H1 (cell line): Measurements from ENCODE around the gene CDRT4. TPM values are rescaled to one million over a fixed set of nuclear protein-coding genes. Genes with fewer than 3 reads are reported as not detected.

Source experiments
- CTCF ChIA-PET: fragments of 300-600 bp; sonication (Branson Sonifier 250); formaldehyde crosslinking; loops from one replicate; lab custom pipeline; 2021; ENCODE audit not compliant: partially characterized antibody; lab: Charles Lee
- POLR2A ChIA-PET: fragments of 300-600 bp; sonication (Branson Sonifier 250); formaldehyde crosslinking; loops from one replicate; lab custom pipeline; 2021; ENCODE audit warnings: inconsistent platforms; ENCODE audit not compliant: partially characterized antibody; lab: Charles Lee
- DNase-seq, 2 experiments: peaks; one replicate each; pipeline versions ENCODE4 v3.0.0 to v3.0.0-alpha.2; 2010 to 2022; ENCODE audit warnings: low spot score in 2 of 2, low read depth in 1 of 2, mixed read lengths in 1 of 2
- FAIRE-seq: peaks from 2 replicates; lab custom pipeline; 2011; peaks lifted over from hg19 to GRCh38; lab: Jason Lieb, UNC
- H2AFZ ChIP-seq: 2 replicates; pipeline ENCODE4 v1.8.1; 2012; ENCODE audit warnings: low read length, inconsistent platforms
- H2AK5ac ChIP-seq: 2 replicates; pipeline ENCODE4 v1.6.1; 2013; ENCODE audit warnings: low read depth, low read length
- H2BK120ac ChIP-seq: replicated peaks from 2 replicates; pipeline ENCODE3; 2013; ENCODE audit warnings: low read depth, low read length, inconsistent platforms
- H2BK12ac ChIP-seq: 2 replicates; pipeline ENCODE4 v1.6.1; 2013; ENCODE audit warnings: low read depth, low read length
- H2BK15ac ChIP-seq: 2 replicates; pipeline ENCODE4 v1.6.1; 2013; ENCODE audit warnings: low read length
- H2BK20ac ChIP-seq: 2 replicates; pipeline ENCODE4 v1.6.1; 2013; ENCODE audit warnings: low read length
- H2BK5ac ChIP-seq: 2 replicates; pipeline ENCODE4 v1.6.1; 2013; ENCODE audit warnings: low read depth, low read length
- H3K14ac ChIP-seq: 2 replicates; pipeline ENCODE4 v1.6.1; 2013; ENCODE audit warnings: inconsistent platforms; ENCODE audit not compliant: insufficient read length
- H3K18ac ChIP-seq: 2 replicates; pipeline ENCODE4 v1.6.1; 2013; ENCODE audit warnings: low read length; ENCODE audit errors: extremely low read depth
- H3K23ac ChIP-seq: 2 replicates; pipeline ENCODE4 v1.6.1; 2013; ENCODE audit warnings: inconsistent platforms; ENCODE audit not compliant: insufficient read length
- H3K23me2 ChIP-seq: 2 replicates; pipeline ENCODE4 v1.6.1; 2013; ENCODE audit warnings: low read depth, low read length
- H3K27ac ChIP-seq: 2 replicates; pipeline ENCODE4 v1.6.1; 2011; ENCODE audit warnings: low read depth, low read length, inconsistent platforms
- H3K27me3 ChIP-seq, 4 experiments: replicated peaks in 1 of 4; 1 replicate in 1 of 4; 2 replicates in 3 of 4; pipeline versions ENCODE4 v1.6.1 to v1.8.1; 2011 to 2013; ENCODE audit warnings: low read length in 3 of 4, mild to moderate bottlenecking in 3 of 4, inconsistent platforms in 2 of 4, mixed read lengths in 2 of 4, moderate library complexity in 1 of 4; ENCODE audit not compliant: control insufficient read depth in 3 of 4, insufficient read depth in 3 of 4; ENCODE audit errors: extremely low read depth in 1 of 4
- H3K36me3 ChIP-seq, 4 experiments: 2 replicates each; pipeline versions ENCODE4 v1.6.1 to v1.8.1; 2011 to 2013; ENCODE audit warnings: mild to moderate bottlenecking in 4 of 4, low read length in 3 of 4, moderate library complexity in 2 of 4, control low read depth in 1 of 4, inconsistent platforms in 1 of 4; ENCODE audit not compliant: insufficient read depth in 4 of 4, control insufficient read depth in 2 of 4
- H3K4ac ChIP-seq: replicated peaks from 2 replicates; pipeline ENCODE3; 2013; ENCODE audit warnings: low read length, low read depth, mixed read lengths, inconsistent platforms; ENCODE audit not compliant: insufficient read length
- H3K4me1 ChIP-seq, 4 experiments: replicated peaks in 1 of 4; 1 replicate in 1 of 4; 2 replicates in 3 of 4; pipeline versions ENCODE4 v1.6.1 to v1.8.1; 2011 to 2013; ENCODE audit warnings: low read length in 3 of 4, inconsistent platforms in 2 of 4, mixed read lengths in 1 of 4; ENCODE audit not compliant: insufficient read depth in 4 of 4, control insufficient read depth in 3 of 4
- H3K4me2 ChIP-seq, 2 experiments: 2 replicates each; pipeline versions ENCODE4 v1.6.1 to v1.8.1; 2011 to 2013; ENCODE audit warnings: low read depth in 2 of 2, low read length in 2 of 2, control low read depth in 1 of 2, inconsistent platforms in 1 of 2, mild to moderate bottlenecking in 1 of 2; ENCODE audit not compliant: insufficient read depth in 1 of 2
- H3K4me3 ChIP-seq, 4 experiments: fragments of 200-600, 300-600 bp in 1 of 4; sonication (generic), shearing (Covaris generic), sonication (Bioruptor Twin) in 1 of 4; 2 replicates each; pipeline versions ENCODE4 v1.5.1 to v1.8.1; 2011 to 2016; ENCODE audit warnings: low read length in 4 of 4, low read depth in 3 of 4, control low read depth in 2 of 4, inconsistent platforms in 2 of 4, mild to moderate bottlenecking in 2 of 4, mixed read lengths in 1 of 4, moderate library complexity in 1 of 4; ENCODE audit not compliant: insufficient read depth in 2 of 4; ENCODE audit errors: extremely low read depth in 1 of 4
- H3K56ac ChIP-seq: replicated peaks from 2 replicates; pipeline ENCODE3; 2013; ENCODE audit warnings: low read depth, mild to moderate bottlenecking, mixed read lengths, low read length, inconsistent platforms; ENCODE audit not compliant: insufficient read length
- H3K79me1 ChIP-seq: 2 replicates; pipeline ENCODE4 v1.6.1; 2013; ENCODE audit warnings: low read depth, low read length, control low read depth
- H3K79me2 ChIP-seq, 2 experiments: 2 replicates each; pipeline versions ENCODE4 v1.6.1 to v1.8.1; 2012 to 2013; ENCODE audit warnings: low read length in 2 of 2, mild to moderate bottlenecking in 2 of 2, inconsistent platforms in 1 of 2; ENCODE audit not compliant: insufficient read depth in 2 of 2, control insufficient read depth in 1 of 2
- H3K9ac ChIP-seq, 4 experiments: replicated peaks in 1 of 4; 1 replicate in 1 of 4; 2 replicates in 3 of 4; pipeline versions ENCODE4 v1.6.1 to v1.8.1; 2011 to 2013; ENCODE audit warnings: low read depth in 3 of 4, low read length in 3 of 4, control low read depth in 2 of 4, mild to moderate bottlenecking in 2 of 4, moderate library complexity in 2 of 4, inconsistent platforms in 1 of 4; ENCODE audit errors: extremely low read depth in 1 of 4
- H3K9me3 ChIP-seq, 2 experiments: 2 replicates each; pipeline versions ENCODE4 v1.6.1 to v1.8.1; 2012 to 2013; ENCODE audit warnings: mild to moderate bottlenecking in 2 of 2, moderate library complexity in 2 of 2, control low read depth in 1 of 2, inconsistent platforms in 1 of 2, low read depth in 1 of 2, low read length in 1 of 2, mixed read lengths in 1 of 2; ENCODE audit not compliant: insufficient read depth in 2 of 2
- H4K20me1 ChIP-seq, 2 experiments: replicated peaks in 1 of 2; 2 replicates each; pipeline versions ENCODE3 to v1.8.1; 2011 to 2013; ENCODE audit warnings: inconsistent platforms in 2 of 2, low read length in 2 of 2, mild to moderate bottlenecking in 1 of 2; ENCODE audit not compliant: insufficient read depth in 2 of 2, control insufficient read depth in 1 of 2
- H4K5ac ChIP-seq: 2 replicates; pipeline ENCODE4 v1.6.1; 2013; ENCODE audit warnings: low read length, low read depth, mixed read lengths, inconsistent platforms; ENCODE audit not compliant: insufficient read length
- H4K8ac ChIP-seq: 2 replicates; pipeline ENCODE4 v1.8.0; 2013; ENCODE audit warnings: mild to moderate bottlenecking, moderate library complexity, low read length, inconsistent platforms; ENCODE audit not compliant: insufficient read depth; ENCODE audit errors: extremely low read depth
- H4K91ac ChIP-seq: replicated peaks from 2 replicates; pipeline ENCODE3; 2013; ENCODE audit warnings: low read length, mixed read lengths, inconsistent platforms; ENCODE audit not compliant: insufficient read length
- ATF2 ChIP-seq: IDR thresholded peaks from 2 replicates; pipeline ENCODE4 v1.6.1; 2012; ENCODE audit warnings: low read length, inconsistent platforms
- CHD2 ChIP-seq: IDR thresholded peaks from 2 replicates; pipeline ENCODE4 v1.6.1; 2012; ENCODE audit warnings: low read length, improper control_type of control experiment
- CTBP2 ChIP-seq: IDR thresholded peaks from 2 replicates; pipeline ENCODE4 v1.7.0; 2011; ENCODE audit warnings: borderline replicate concordance, mild to moderate bottlenecking, moderate library complexity, mixed read lengths, low read length; ENCODE audit not compliant: insufficient read depth, insufficient read length
- EZH2 ChIP-seq: fragments of 200-600 bp; sonication (generic); IDR thresholded peaks from 2 replicates; pipeline ENCODE4 v1.7.1; 2012; ENCODE audit warnings: low read depth, mild to moderate bottlenecking, moderate library complexity, low read length, inconsistent platforms; ENCODE audit not compliant: severe bottlenecking
- FOSL1 ChIP-seq: IDR thresholded peaks from 2 replicates; pipeline ENCODE4 v1.6.1; 2011; ENCODE audit warnings: mild to moderate bottlenecking, low read depth, low read length, moderate library complexity; ENCODE audit not compliant: insufficient read depth
- JUND ChIP-seq: IDR thresholded peaks from 2 replicates; pipeline ENCODE4 v1.6.1; 2011; ENCODE audit warnings: mild to moderate bottlenecking, improper control_type of control experiment, low read length
- KDM5A ChIP-seq: fragments of 200-600 bp; IDR thresholded peaks from 2 replicates; pipeline ENCODE4 v1.7.1; 2012; ENCODE audit warnings: mild to moderate bottlenecking, low read length, inconsistent platforms, mixed read lengths
- POU5F1 ChIP-seq: IDR thresholded peaks from 2 replicates; pipeline ENCODE4 v1.6.1; 2011; ENCODE audit warnings: low read depth, mild to moderate bottlenecking, low read length, moderate library complexity
- RBBP5 ChIP-seq: IDR thresholded peaks from 2 replicates; pipeline ENCODE4 v1.7.1; 2012; ENCODE audit warnings: low read depth, mild to moderate bottlenecking, inconsistent platforms, low read length, moderate library complexity, borderline replicate concordance
- RXRA ChIP-seq: IDR thresholded peaks from 2 replicates; pipeline ENCODE4 v1.6.1; 2011; ENCODE audit warnings: low read depth, mild to moderate bottlenecking, low read length, moderate library complexity; ENCODE audit not compliant: insufficient read depth
- SAP30 ChIP-seq: fragments of 300-600 bp; sonication (generic); IDR thresholded peaks from 2 replicates; pipeline ENCODE4 v1.7.1; 2012; ENCODE audit warnings: low read length, moderate library complexity, mild to moderate bottlenecking, inconsistent platforms; ENCODE audit not compliant: insufficient read depth, insufficient replicate concordance
- WGBS, 2 experiments: shearing (Covaris generic) in 1 of 2; methylation state at CpG; one replicate each; pipeline versions ENCODE4 v1.1.6 to v1.1.7; 2013 to 2015; ENCODE audit warnings: low lambda C conversion rate in 2 of 2, mixed read lengths in 2 of 2, inconsistent platforms in 1 of 2, low coverage in 1 of 2, missing lambda C conversion rate in 1 of 2; ENCODE audit not compliant: insufficient replicate concordance in 2 of 2, insufficient coverage in 1 of 2, insufficient read length in 1 of 2; ENCODE audit errors: extremely low coverage in 1 of 2, missing lambda C conversion rate in 1 of 2; 5-methylcytosine and 5-hydroxymethylcytosine counted together
- polyA plus RNA-seq, 7 experiments: library from polyadenylated mRNA; depleted of rRNA in 3 of 7; stranded (reverse) in 5 of 7; unstranded in 2 of 7; fragments of >200 nt in 5 of 7; fragments of 200-250 nt in 2 of 7; gene quantifications; 1 replicate in 5 of 7; 2 replicates in 1 of 7; 4 replicates in 1 of 7; pipeline versions ENCODE4 v1.2.1 to v1.2.3, GENCODE V29; 2011 to 2013; ENCODE audit warnings: missing spikeins in 2 of 7, mixed read lengths in 2 of 7
- total RNA-seq: library from RNA; stranded (reverse); fragmentation: NEBNext Ultra II Directional; extraction: Animal tissue kit (Norgen Biotek cat#: 25700); gene quantifications from 2 replicates; pipeline ENCODE4 v1.2.1, GENCODE V29; 2021

Gene CDRT4
- total and polyA plus RNA-seq, 2 of the 8 experiments (the other 6 are each of a cell fraction or from before 2014, with no cell fraction given), result 2.6 to 5.6 TPM

- Histone ChIP-seq H4K8ac (no peak overlapping the region), H4K20me1 (no peaks in the 10 kb centered on the region), H2BK12ac (no peak overlapping the region), H3K23ac (no peak overlapping the region), H2AK5ac (no peak overlapping the region), H2BK15ac (no peak overlapping the region), H3K79me2 (no peaks in the 10 kb centered on the region), H3K4me2 (no peak overlapping the region), H3K79me1 (no peaks in the 10 kb centered on the region), H4K5ac (no peak overlapping the region), H3K36me3 (no peaks in the 10 kb centered on the region), H2BK120ac (no peak overlapping the region), H3K9me3 (no peaks in the 10 kb centered on the region), H3K9ac (no peak overlapping the region), H3K23me2 (no peaks in the 10 kb centered on the region), H2AFZ (no peak overlapping the region), H2BK5ac (no peak overlapping the region), H3K4ac (no peak overlapping the region), H3K14ac (no peak overlapping the region), H3K4me1 (no peaks in the 10 kb centered on the region), H3K56ac (no peak overlapping the region), H3K4me3 (no peak overlapping the region), H3K27ac (no peak overlapping the region), H3K27me3 (no peaks in the 10 kb centered on the region), H2BK20ac (no peak overlapping the region), H4K91ac (no peak overlapping the region), H3K18ac (no peak overlapping the region)
- ChIA-PET CTCF (interaction anchor here (0.7 to 1.6 kb wide), 4 partner anchors 19 to 171 kb away, joined by 3 to 6 read pairs (median 4); no protein-coding TSS in a partner anchor), POLR2A (no interaction called here)
- no peak for DNase-seq
- no peak for FAIRE-seq
- WGBS, 2 experiments, result 95% methylated on average over 3 of the region's 3 CpGs; no CpG with 5 or more reads in 1 of the 2 experiments
- TF ChIP-seq JUND (no peak), KDM5A (no peak), FOSL1 (no peak), CTBP2 (no peak), SAP30 (no peak), EZH2 (no peak), RXRA (no peak), RBBP5 (no peak), CHD2 (no peak), POU5F1 (no peak), ATF2 (no peak)
Measured at GRCh38 chr17:15403276-15403939, 64.0 kb downstream of the CDRT4 start.
